ENCODE results near the gene EFHD2.

DNA sequence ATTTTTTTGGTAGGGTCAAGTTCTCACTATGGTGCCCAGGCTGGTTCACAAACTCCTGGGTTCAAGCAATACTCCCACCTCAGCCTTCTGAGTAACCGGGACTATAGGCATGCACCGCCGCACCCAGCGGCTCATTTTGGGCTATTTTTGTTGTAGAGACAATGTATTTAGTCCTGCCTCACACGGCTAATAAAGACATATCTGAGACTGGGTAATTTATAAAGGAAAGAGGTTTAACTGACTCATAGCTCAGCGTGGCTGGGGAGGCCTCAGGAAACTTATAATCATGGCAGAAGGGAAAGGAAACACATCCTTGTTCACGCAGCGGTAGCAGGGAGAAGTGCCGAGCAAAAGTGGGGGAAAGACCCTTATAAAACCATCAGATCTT lies 51.0 kb downstream of the EFHD2 start:
- TF ChIP-seq, protein P1, sequence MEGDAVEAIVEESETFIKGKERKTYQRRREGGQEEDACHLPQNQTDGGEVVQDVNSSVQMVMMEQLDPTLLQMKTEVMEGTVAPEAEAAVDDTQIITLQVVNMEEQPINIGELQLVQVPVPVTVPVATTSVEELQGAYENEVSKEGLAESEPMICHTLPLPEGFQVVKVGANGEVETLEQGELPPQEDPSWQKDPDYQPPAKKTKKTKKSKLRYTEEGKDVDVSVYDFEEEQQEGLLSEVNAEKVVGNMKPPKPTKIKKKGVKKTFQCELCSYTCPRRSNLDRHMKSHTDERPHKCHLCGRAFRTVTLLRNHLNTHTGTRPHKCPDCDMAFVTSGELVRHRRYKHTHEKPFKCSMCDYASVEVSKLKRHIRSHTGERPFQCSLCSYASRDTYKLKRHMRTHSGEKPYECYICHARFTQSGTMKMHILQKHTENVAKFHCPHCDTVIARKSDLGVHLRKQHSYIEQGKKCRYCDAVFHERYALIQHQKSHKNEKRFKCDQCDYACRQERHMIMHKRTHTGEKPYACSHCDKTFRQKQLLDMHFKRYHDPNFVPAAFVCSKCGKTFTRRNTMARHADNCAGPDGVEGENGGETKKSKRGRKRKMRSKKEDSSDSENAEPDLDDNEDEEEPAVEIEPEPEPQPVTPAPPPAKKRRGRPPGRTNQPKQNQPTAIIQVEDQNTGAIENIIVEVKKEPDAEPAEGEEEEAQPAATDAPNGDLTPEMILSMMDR (IDR thresholded peaks at IDR 0.05) = no peak
- no peak for TF ChIP-seq POLR2A (IDR thresholded peaks at IDR 0.05; ENCODE audit: low read depth)
- TF ChIP-seq POLR2AphosphoS5 (IDR thresholded peaks at IDR 0.05) = no peak

Measured in esophagus muscularis mucosa (tissue), 3 donors.